ENCODE data around the gene PRKG1.

DNA sequence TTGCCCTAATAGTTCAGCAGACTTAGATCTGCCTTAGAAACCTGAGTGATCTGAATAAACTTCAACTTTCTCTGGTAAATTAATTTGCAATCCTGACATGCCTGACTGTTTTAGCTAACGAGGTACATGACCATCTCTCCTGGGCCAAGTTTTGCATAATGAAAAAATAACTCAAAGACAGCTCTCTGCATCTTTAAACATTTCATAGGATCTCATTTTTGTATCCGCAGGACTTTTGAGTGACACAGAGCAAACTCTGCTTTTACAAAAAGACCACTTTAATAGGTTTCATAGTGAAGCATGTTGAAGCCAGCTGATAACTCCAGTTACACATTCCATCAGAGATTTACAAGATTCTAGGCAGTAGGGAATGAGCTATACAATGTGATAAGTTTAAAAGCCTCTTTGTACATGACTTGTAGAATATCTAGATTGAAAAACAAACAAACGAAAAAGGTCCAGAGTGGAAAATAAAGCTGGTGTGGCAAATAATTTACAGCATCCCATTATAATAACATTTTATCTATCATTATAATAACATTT is 2.1 kb downstream of the PRKG1 start:
- TF ChIP-seq POLR2A (IDR thresholded peaks at IDR 0.05; ENCODE audit: low read depth, low read length) (no peak), POLR2AphosphoS5 (IDR thresholded peaks at IDR 0.05; ENCODE audit: low read depth, low read length) (no peak), SPI1 (IDR thresholded peaks at IDR 0.05; ENCODE audit: low read depth, low read length) (no peak), TAF1 (IDR thresholded peaks at IDR 0.05; ENCODE audit: low read depth, low read length) (no peak), PAX5 (IDR thresholded peaks at IDR 0.05; ENCODE audit: insufficient read depth, low read length, severe bottlenecking) (no peak), POU2F2 (IDR thresholded peaks at IDR 0.05; ENCODE audit: low read depth, low read length) (no peak)

All from GM12891 (cell line).